Amygdala (tissue), 56 donors: Measurements from ENCODE around the gene TGM5.
"Not testable (repeated sequence)": the region's sequence is repeated elsewhere in the genome, so short reads cannot be mapped to it uniquely, and the experiment has no call there.

Experiments used
- DNase-seq, 56 donors: peaks; one replicate each; lab custom pipeline; 2025; lab: John Stamatoyannopoulos, UW

The TGM5 gene

GRCh38 chr15:43266834-43267233 is at the start of gene TGM5:
TGM5 (minus strand) TSS chr15:43266928; CDS start chr15:43266849, 79 bp downstream.
- no peak for DNase-seq

- no peak for DNase-seq
These were observed 47.4 kb upstream of the TGM5 start for GRCh38 chr15:43314171-43314570.

- no peak for DNase-seq
These were observed 45.6 kb upstream of the TGM5 start for GRCh38 chr15:43312378-43312777.

GRCh38 chr15:43302205-43302817 is 35.6 kb upstream of the TGM5 start, which contains the start of gene TGM7:
TGM7 (minus strand) TSS chr15:43302255.
- no peak for DNase-seq

GRCh38 chr15:43299884-43300283 is 33.2 kb upstream of the TGM5 start:
- no peak for DNase-seq

GRCh38 chr15:43299411-43299810 is 32.7 kb upstream of the TGM5 start:
- DNase-seq: no peak

GRCh38 chr15:43294091-43294706 is 27.5 kb upstream of the TGM5 start:
- no peak for DNase-seq

GRCh38 chr15:43293432-43293831 is 26.7 kb upstream of the TGM5 start:
- no peak for DNase-seq

- DNase-seq: no peak
These were observed 25.8 kb upstream of the TGM5 start for GRCh38 chr15:43292375-43293078.

- not testable (repeated sequence) for DNase-seq
These were observed 22.9 kb upstream of the TGM5 start for GRCh38 chr15:43289656-43290055.

- DNase-seq: no peak
These were observed 20.5 kb upstream of the TGM5 start for GRCh38 chr15:43287254-43287653.

- no peak for DNase-seq
These were observed 19.3 kb upstream of the TGM5 start for GRCh38 chr15:43286074-43286473.

GRCh38 chr15:43285609-43286037 is 18.9 kb upstream of the TGM5 start:
- peak in 14 of 56 donors; percentile 4 to 81 (median 14) for DNase-seq

GRCh38 chr15:43283526-43283925 is 16.8 kb upstream of the TGM5 start:
- DNase-seq: no peak

- no peak for DNase-seq
These were observed 15.3 kb upstream of the TGM5 start for GRCh38 chr15:43281926-43282602.

- DNase-seq: no peak
These were observed 14.3 kb upstream of the TGM5 start for GRCh38 chr15:43280996-43281395.

- no peak for DNase-seq
These were observed 12.8 kb upstream of the TGM5 start for GRCh38 chr15:43279496-43279895.

GRCh38 chr15:43278869-43279268 is 12.1 kb upstream of the TGM5 start:
- no peak for DNase-seq

GRCh38 chr15:43277901-43278300 is 11.2 kb upstream of the TGM5 start:
- DNase-seq: no peak

- no peak for DNase-seq
These were observed 10.6 kb upstream of the TGM5 start for GRCh38 chr15:43277231-43277823.
